ENCODE data around the gene SSTR3. TPM values are rescaled to one million over a fixed set of nuclear protein-coding genes. Genes with fewer than 3 reads are reported as not detected.

Gene SSTR3
- total and polyA plus RNA-seq, 10 of the 15 experiments (the other 5 are each of a cell fraction or from before 2014, with no cell fraction given), result 0.03 to 4.5 (median 2.4) TPM

DNA sequence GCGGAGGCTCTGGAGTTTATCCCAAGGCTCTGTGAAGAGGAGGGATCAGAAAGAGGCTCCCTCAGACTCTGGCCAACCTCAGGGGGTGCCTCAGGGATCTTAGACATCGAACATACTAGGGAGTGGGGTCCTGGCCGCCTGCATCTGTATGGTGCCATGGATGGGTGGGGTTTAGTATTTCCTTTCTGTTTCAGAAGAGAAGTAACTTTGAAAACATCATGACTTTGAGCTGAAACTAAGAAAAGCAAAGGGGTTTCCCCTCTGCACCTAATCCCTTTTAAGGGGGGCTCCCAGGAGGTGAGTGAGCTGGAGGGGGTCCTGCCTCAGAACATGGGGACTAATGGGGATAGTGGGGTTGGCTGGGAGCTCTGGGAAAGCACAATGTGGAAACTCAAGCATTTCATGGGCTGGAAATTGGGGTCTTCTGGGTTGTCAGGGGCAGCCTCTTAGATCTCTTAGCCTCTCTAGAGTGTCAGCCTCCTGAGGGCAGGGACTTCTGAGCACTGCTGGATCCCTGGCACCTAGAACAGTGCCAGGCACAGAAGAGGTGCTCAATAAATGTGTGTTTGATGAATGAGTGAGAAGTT, 11.8 kb upstream of the SSTR3 start (continued):
- TF ChIP-seq, protein P1, sequence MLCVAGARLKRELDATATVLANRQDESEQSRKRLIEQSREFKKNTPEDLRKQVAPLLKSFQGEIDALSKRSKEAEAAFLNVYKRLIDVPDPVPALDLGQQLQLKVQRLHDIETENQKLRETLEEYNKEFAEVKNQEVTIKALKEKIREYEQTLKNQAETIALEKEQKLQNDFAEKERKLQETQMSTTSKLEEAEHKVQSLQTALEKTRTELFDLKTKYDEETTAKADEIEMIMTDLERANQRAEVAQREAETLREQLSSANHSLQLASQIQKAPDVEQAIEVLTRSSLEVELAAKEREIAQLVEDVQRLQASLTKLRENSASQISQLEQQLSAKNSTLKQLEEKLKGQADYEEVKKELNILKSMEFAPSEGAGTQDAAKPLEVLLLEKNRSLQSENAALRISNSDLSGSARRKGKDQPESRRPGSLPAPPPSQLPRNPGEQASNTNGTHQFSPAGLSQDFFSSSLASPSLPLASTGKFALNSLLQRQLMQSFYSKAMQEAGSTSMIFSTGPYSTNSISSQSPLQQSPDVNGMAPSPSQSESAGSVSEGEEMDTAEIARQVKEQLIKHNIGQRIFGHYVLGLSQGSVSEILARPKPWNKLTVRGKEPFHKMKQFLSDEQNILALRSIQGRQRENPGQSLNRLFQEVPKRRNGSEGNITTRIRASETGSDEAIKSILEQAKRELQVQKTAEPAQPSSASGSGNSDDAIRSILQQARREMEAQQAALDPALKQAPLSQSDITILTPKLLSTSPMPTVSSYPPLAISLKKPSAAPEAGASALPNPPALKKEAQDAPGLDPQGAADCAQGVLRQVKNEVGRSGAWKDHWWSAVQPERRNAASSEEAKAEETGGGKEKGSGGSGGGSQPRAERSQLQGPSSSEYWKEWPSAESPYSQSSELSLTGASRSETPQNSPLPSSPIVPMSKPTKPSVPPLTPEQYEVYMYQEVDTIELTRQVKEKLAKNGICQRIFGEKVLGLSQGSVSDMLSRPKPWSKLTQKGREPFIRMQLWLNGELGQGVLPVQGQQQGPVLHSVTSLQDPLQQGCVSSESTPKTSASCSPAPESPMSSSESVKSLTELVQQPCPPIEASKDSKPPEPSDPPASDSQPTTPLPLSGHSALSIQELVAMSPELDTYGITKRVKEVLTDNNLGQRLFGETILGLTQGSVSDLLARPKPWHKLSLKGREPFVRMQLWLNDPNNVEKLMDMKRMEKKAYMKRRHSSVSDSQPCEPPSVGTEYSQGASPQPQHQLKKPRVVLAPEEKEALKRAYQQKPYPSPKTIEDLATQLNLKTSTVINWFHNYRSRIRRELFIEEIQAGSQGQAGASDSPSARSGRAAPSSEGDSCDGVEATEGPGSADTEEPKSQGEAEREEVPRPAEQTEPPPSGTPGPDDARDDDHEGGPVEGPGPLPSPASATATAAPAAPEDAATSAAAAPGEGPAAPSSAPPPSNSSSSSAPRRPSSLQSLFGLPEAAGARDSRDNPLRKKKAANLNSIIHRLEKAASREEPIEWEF (IDR thresholded peaks at IDR 0.05; ENCODE audit: insufficient replicate concordance, low read depth, low read length), result no peak
- no peak for TF ChIP-seq HDAC6 (IDR thresholded peaks at IDR 0.05; ENCODE audit: unreplicated experiment)
- peak; percentile 90 for TF ChIP-seq ZNF687 (IDR thresholded peaks at IDR 0.05)
- no peak for TF ChIP-seq ZNF274 (IDR thresholded peaks at IDR 0.05; ENCODE audit: insufficient read depth, insufficient read length)
- TF ChIP-seq ZBED1 (IDR thresholded peaks at IDR 0.05; ENCODE audit: borderline replicate concordance), result no peak
- TF ChIP-seq MTA2 (IDR thresholded peaks at IDR 0.05; ENCODE audit: low read depth), result peak; percentile 34; the same call in 1 of the 2 replicates
- no peak for TF ChIP-seq SP1 (IDR thresholded peaks at IDR 0.05; ENCODE audit: low read depth, low read length)
- no peak for TF ChIP-seq KDM1A (IDR thresholded peaks at IDR 0.05; ENCODE audit: borderline replicate concordance)
- TF ChIP-seq POLR2A (IDR thresholded peaks at IDR 0.05; ENCODE audit: low read depth, low read length), result no peak; the same call in 1 of the 2 replicates
- TF ChIP-seq, protein P2, sequence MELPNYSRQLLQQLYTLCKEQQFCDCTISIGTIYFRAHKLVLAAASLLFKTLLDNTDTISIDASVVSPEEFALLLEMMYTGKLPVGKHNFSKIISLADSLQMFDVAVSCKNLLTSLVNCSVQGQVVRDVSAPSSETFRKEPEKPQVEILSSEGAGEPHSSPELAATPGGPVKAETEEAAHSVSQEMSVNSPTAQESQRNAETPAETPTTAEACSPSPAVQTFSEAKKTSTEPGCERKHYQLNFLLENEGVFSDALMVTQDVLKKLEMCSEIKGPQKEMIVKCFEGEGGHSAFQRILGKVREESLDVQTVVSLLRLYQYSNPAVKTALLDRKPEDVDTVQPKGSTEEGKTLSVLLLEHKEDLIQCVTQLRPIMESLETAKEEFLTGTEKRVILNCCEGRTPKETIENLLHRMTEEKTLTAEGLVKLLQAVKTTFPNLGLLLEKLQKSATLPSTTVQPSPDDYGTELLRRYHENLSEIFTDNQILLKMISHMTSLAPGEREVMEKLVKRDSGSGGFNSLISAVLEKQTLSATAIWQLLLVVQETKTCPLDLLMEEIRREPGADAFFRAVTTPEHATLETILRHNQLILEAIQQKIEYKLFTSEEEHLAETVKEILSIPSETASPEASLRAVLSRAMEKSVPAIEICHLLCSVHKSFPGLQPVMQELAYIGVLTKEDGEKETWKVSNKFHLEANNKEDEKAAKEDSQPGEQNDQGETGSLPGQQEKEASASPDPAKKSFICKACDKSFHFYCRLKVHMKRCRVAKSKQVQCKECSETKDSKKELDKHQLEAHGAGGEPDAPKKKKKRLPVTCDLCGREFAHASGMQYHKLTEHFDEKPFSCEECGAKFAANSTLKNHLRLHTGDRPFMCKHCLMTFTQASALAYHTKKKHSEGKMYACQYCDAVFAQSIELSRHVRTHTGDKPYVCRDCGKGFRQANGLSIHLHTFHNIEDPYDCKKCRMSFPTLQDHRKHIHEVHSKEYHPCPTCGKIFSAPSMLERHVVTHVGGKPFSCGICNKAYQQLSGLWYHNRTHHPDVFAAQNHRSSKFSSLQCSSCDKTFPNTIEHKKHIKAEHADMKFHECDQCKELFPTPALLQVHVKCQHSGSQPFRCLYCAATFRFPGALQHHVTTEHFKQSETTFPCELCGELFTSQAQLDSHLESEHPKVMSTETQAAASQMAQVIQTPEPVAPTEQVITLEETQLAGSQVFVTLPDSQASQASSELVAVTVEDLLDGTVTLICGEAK (IDR thresholded peaks at IDR 0.05; ENCODE audit: borderline replicate concordance), result no peak
- TF ChIP-seq ETV6 (conservative IDR thresholded peaks at IDR 0.05 in 1 of 2, IDR thresholded peaks at IDR 0.05 in 1 of 2; ENCODE audit: borderline replicate concordance in 1 of 2, low read depth in 1 of 2), result 0 out of 4 replicates have a peak, but pooled peaks of 1 of the 2 experiments have one; percentile 40
- TF ChIP-seq, protein P3, sequence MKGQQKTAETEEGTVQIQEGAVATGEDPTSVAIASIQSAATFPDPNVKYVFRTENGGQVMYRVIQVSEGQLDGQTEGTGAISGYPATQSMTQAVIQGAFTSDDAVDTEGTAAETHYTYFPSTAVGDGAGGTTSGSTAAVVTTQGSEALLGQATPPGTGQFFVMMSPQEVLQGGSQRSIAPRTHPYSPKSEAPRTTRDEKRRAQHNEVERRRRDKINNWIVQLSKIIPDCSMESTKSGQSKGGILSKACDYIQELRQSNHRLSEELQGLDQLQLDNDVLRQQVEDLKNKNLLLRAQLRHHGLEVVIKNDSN (IDR thresholded peaks at IDR 0.05; ENCODE audit: borderline replicate concordance, extremely low read length, insufficient read depth, low read depth, low read length), result no peak
- peak; percentile 30; the same call in 1 of the 2 replicates for TF ChIP-seq CREB1 (IDR thresholded peaks at IDR 0.05; ENCODE audit: low read depth)
- TF ChIP-seq SPI1 (IDR thresholded peaks at IDR 0.05; ENCODE audit: borderline replicate concordance, insufficient read depth, low read depth, low read length), result peak; percentile 38; the same call in 1 of the 2 replicates
- TF ChIP-seq BRCA1 (IDR thresholded peaks at IDR 0.05; ENCODE audit: low read depth, low read length), result no peak

Data from GM12878 (cell line).